ENCODE data around the gene ANTXR1.

DNA sequence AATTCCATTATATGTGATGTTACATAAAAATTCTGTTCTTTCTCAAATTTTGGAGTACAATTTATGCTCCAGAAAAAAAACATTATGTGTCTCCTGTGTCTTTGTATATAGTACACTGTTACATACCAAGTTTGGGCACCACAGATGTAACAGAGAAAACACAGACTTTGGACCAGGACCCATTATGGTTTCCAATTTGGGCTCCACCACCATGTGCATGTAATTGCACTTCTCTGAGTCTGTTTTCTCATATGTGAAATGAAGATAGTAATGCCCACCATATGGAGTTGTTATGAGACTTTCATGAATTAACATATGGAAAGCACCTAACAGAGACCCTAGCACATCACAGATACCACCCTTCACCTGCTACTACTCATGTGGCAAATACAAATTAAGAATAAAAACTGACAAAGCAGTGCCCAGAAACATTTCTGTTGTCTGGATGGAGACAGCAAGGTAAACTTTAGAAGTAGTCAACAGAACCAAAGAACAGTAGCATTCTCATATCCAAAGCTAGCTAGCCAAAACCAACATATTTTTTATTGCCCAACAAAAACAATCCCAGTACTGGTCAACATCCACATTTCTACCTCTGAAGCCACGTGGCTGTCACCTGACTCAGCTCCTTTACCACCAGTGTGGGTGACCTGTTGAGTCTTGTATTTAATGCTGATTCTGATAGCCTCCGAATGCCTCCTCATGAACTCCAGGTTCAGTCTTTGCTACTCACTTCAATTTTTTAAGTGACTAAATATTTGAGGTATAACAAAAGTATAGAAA lies 42.9 kb downstream of the ANTXR1 start:
- TF ChIP-seq POLR2A (IDR thresholded peaks at IDR 0.05) = no peak
- TF ChIP-seq, protein P1, sequence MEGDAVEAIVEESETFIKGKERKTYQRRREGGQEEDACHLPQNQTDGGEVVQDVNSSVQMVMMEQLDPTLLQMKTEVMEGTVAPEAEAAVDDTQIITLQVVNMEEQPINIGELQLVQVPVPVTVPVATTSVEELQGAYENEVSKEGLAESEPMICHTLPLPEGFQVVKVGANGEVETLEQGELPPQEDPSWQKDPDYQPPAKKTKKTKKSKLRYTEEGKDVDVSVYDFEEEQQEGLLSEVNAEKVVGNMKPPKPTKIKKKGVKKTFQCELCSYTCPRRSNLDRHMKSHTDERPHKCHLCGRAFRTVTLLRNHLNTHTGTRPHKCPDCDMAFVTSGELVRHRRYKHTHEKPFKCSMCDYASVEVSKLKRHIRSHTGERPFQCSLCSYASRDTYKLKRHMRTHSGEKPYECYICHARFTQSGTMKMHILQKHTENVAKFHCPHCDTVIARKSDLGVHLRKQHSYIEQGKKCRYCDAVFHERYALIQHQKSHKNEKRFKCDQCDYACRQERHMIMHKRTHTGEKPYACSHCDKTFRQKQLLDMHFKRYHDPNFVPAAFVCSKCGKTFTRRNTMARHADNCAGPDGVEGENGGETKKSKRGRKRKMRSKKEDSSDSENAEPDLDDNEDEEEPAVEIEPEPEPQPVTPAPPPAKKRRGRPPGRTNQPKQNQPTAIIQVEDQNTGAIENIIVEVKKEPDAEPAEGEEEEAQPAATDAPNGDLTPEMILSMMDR (IDR thresholded peaks at IDR 0.05) = no peak
